Endothelial cell of umbilical vein (primary cell): ENCODE data around the gene DVL1. TPM values are rescaled to one million over a fixed set of nuclear protein-coding genes. Genes with fewer than 3 reads are reported as not detected.

ENCODE experiments used
- BruUV-seq: library from RNA; stranded (reverse); fragments of 400-500 nt; replicated peaks from 2 replicates; lab custom pipeline; 2021; lab: Mats Ljungman, UMichigan
- CTCF ChIA-PET: fragments of 300-600, 350-600 bp; sonication (Branson Sonifier 250); formaldehyde crosslinking; loops from one replicate; lab custom pipeline; 2021; ENCODE audit warnings: antibody characterized with exemption, inconsistent platforms; lab: Charles Lee
- POLR2A ChIA-PET: fragments of 300-600, 350-600 bp; sonication (Branson Sonifier 250); formaldehyde crosslinking; loops from one replicate; lab custom pipeline; 2021; ENCODE audit warnings: antibody characterized with exemption, inconsistent platforms; lab: Charles Lee
- DNase-seq: peaks from one replicate; pipeline ENCODE4 v3.0.0-alpha.2; 2011; ENCODE audit warnings: low read depth, low spot score
- FAIRE-seq: peaks from 2 replicates; lab custom pipeline; 2011; peaks lifted over from hg19 to GRCh38; lab: Jason Lieb, UNC
- H2AFZ ChIP-seq: 2 replicates; pipeline ENCODE4 v1.6.0; 2012; ENCODE audit warnings: low read depth, low read length, control low read depth, inconsistent platforms
- H3K27ac ChIP-seq: 2 replicates; pipeline ENCODE4 v1.5.1; 2011; ENCODE audit warnings: low read depth, mild to moderate bottlenecking, control low read depth, low read length, moderate library complexity; ENCODE audit not compliant: insufficient read depth
- H3K27me3 ChIP-seq, 2 experiments: 2 replicates each; pipeline versions ENCODE4 v1.6.0 to v1.6.1; 2011; ENCODE audit warnings: low read length in 2 of 2, mixed read lengths in 1 of 2; ENCODE audit not compliant: control insufficient read depth in 2 of 2, insufficient read depth in 2 of 2
- H3K36me3 ChIP-seq, 2 experiments: 2 replicates in 1 of 2; 3 replicates in 1 of 2; pipeline ENCODE4 v1.5.1; 2011; ENCODE audit warnings: low read length in 2 of 2, mild to moderate bottlenecking in 1 of 2, moderate library complexity in 1 of 2; ENCODE audit not compliant: control insufficient read depth in 2 of 2, insufficient read depth in 2 of 2; ENCODE audit errors: extremely low read depth in 1 of 2
- H3K4me1 ChIP-seq: 3 replicates; pipeline ENCODE4 v1.5.1; 2011; ENCODE audit warnings: mild to moderate bottlenecking, low read length; ENCODE audit not compliant: control insufficient read depth, insufficient read depth; ENCODE audit errors: extremely low read depth
- H3K4me2 ChIP-seq: 2 replicates; pipeline ENCODE4 v1.6.1; 2011; ENCODE audit warnings: low read length, control low read depth, mixed read lengths; ENCODE audit not compliant: insufficient read depth
- H3K4me3 ChIP-seq, 3 experiments: fragments of 200-600 bp in 1 of 3; sonication (generic), shearing (Covaris generic) in 1 of 3; replicated peaks in 1 of 3; 2 replicates each; pipeline ENCODE4 v1.5.1; 2011 to 2016; ENCODE audit warnings: control low read depth in 3 of 3, low read length in 3 of 3, mild to moderate bottlenecking in 2 of 3, inconsistent platforms in 1 of 3, low read depth in 1 of 3, moderate library complexity in 1 of 3; ENCODE audit not compliant: insufficient read depth in 1 of 3
- H3K79me2 ChIP-seq: 2 replicates; pipeline ENCODE4 v1.6.0; 2012; ENCODE audit warnings: low read length, inconsistent platforms; ENCODE audit not compliant: control insufficient read depth, insufficient read depth
- H3K9ac ChIP-seq: replicated peaks from 2 replicates; pipeline ENCODE3; 2011; ENCODE audit warnings: low read length, control low read depth; ENCODE audit not compliant: insufficient read depth; ENCODE audit errors: extremely low read depth
- H3K9me1 ChIP-seq: replicated peaks from 3 replicates; pipeline ENCODE4 v1.6.0; 2011; ENCODE audit warnings: mild to moderate bottlenecking, low read length; ENCODE audit not compliant: control insufficient read depth, insufficient read depth; ENCODE audit errors: extremely low read depth
- H3K9me3 ChIP-seq: replicated peaks from 2 replicates; pipeline ENCODE4 v1.5.1; 2012; ENCODE audit warnings: low read length, inconsistent platforms; ENCODE audit not compliant: control insufficient read depth, insufficient read depth
- H4K20me1 ChIP-seq: replicated peaks from 2 replicates; pipeline ENCODE3; 2011; ENCODE audit warnings: mild to moderate bottlenecking, low read length; ENCODE audit not compliant: control insufficient read depth, insufficient read depth; ENCODE audit errors: extremely low read depth
- CTCF ChIP-seq, 2 donors: IDR thresholded peaks; 1 replicate in 1 of 2; 2 replicates in 1 of 2; pipeline ENCODE4 v1.5.1; 2011; ENCODE audit warnings: low read length in 2 of 2, mild to moderate bottlenecking in 2 of 2, moderate library complexity in 2 of 2, control low read depth in 1 of 2, inconsistent platforms in 1 of 2, low read depth in 1 of 2; ENCODE audit not compliant: insufficient read depth in 1 of 2; ENCODE audit errors: extremely low read depth in 1 of 2
- EZH2 ChIP-seq: IDR thresholded peaks from 2 replicates; pipeline ENCODE4 v1.6.1; 2012; ENCODE audit warnings: borderline replicate concordance, low read depth, mild to moderate bottlenecking, moderate library complexity, low read length, inconsistent platforms; ENCODE audit not compliant: severe bottlenecking
- FOS ChIP-seq: IDR thresholded peaks from 2 replicates; pipeline ENCODE4 v1.6.1; 2011; ENCODE audit warnings: mild to moderate bottlenecking, low read length, moderate library complexity, borderline replicate concordance; ENCODE audit not compliant: insufficient read depth
- GATA2 ChIP-seq: IDR thresholded peaks from 2 replicates; pipeline ENCODE4 v1.7.0; 2011; ENCODE audit warnings: low read depth, mild to moderate bottlenecking, moderate library complexity, mixed read lengths, low read length; ENCODE audit not compliant: insufficient read length, insufficient read depth
- JUN ChIP-seq: IDR thresholded peaks from 2 replicates; pipeline ENCODE4 v1.6.1; 2011; ENCODE audit warnings: borderline replicate concordance, low read depth; ENCODE audit not compliant: insufficient read length, insufficient read depth
- MAX ChIP-seq: IDR thresholded peaks from 2 replicates; pipeline ENCODE4 v1.6.1; 2011; ENCODE audit not compliant: insufficient read depth, insufficient read length
- MYC ChIP-seq: IDR thresholded peaks from one replicate; pipeline ENCODE4 v1.6.1; 2011; ENCODE audit warnings: mild to moderate bottlenecking, low read depth, low read length
- POLR2A ChIP-seq: IDR thresholded peaks from 2 replicates; pipeline ENCODE4 v1.6.1; 2012; ENCODE audit warnings: low read depth, mild to moderate bottlenecking, control low read depth, low read length
- POLR2AphosphoS5 ChIP-seq: IDR thresholded peaks from 2 replicates; pipeline ENCODE4 v1.6.1; 2012; ENCODE audit warnings: low read depth, mild to moderate bottlenecking, control low read depth, low read length, moderate library complexity; ENCODE audit not compliant: insufficient read depth
- dilution Hi-C: fragments of 300-500 bp; cut with MboI; formaldehyde crosslinking; loops from one replicate; pipeline ENCODE4 v1.15.0; 2019; ENCODE audit warnings: low sequenced_read_pairs; ENCODE audit not compliant: extremely low pct_ligation_motif_present
- intact Hi-C: fragments of 100-400 bp; cut with micrococcal nuclease; formaldehyde crosslinking; loops from one replicate; pipeline ENCODE4 v1.10.0; 2022
- polyA plus RNA-seq, 4 experiments: library from polyadenylated mRNA; depleted of rRNA in 3 of 4; stranded (reverse) in 3 of 4; unstranded in 1 of 4; fragments of >200 nt; gene quantifications; 2 replicates each; pipeline versions ENCODE4 v1.2.1 to v1.2.3, GENCODE V29; 2011 to 2012; ENCODE audit warnings: missing spikeins in 1 of 4
- total RNA-seq: library from RNA; stranded (reverse); gene quantifications from 2 replicates; pipeline ENCODE4 v1.2.3, GENCODE V29; 2021

The DVL1 gene
- total and polyA plus RNA-seq, 2 donors (not counting 3 experiments of a cell fraction or from before 2014, with no cell fraction given), result 26.8 to 36.5 TPM

- intact Hi-C loops, result no loop called here
- Histone ChIP-seq H3K4me3 (no peak overlapping the region), H3K9me3 (no peaks in the 10 kb centered on the region), H4K20me1 (peaks cover 5% of the 10 kb centered on the region), H3K27me3 (no peaks in the 10 kb centered on the region), H3K4me2 (no peak overlapping the region), H3K9me1 (no peaks in the 10 kb centered on the region), H3K4me1 (peaks cover 3% of the 10 kb centered on the region), H3K27ac (no peak overlapping the region), H3K9ac (no peak overlapping the region), H2AFZ (no peak overlapping the region), H3K36me3 (peaks cover 0 to 17% of the 10 kb centered on the region in 2 experiments), H3K79me2 (peaks cover 41% of the 10 kb centered on the region)
- BruUV-seq, result no TSS peak
- dilution Hi-C loops, result no loop called here
- FAIRE-seq (no peak), DNase-seq (no peak)
- no peak for TF ChIP-seq JUN
- TF ChIP-seq CTCF (IDR thresholded peaks at IDR 0.05; ENCODE audit: extremely low read depth in 1 of 2, insufficient read depth in 1 of 2, low read depth in 1 of 2, low read length in 2 of 2), result no peak
- TF ChIP-seq MYC, result no peak
- no peak for TF ChIP-seq POLR2A
- no peak for TF ChIP-seq POLR2AphosphoS5
- TF ChIP-seq FOS, result no peak
- no peak for TF ChIP-seq EZH2
- TF ChIP-seq MAX, result no peak
- TF ChIP-seq GATA2, result no peak
- CTCF ChIA-PET, result no interaction called here
- POLR2A ChIA-PET, result no interaction called here
These were observed 30.2 kb downstream of the DVL1 start for GRCh38 chr1:1318777-1319645.
